PFSK-1 (cell line): ENCODE measurements around the gene ANKS3.

Experiments
- FOXP2 ChIP-seq: optimal IDR thresholded peaks from 2 replicates; pipeline ENCODE3; 2011; ENCODE audit warnings: borderline replicate concordance, control low read depth, inconsistent platforms; ENCODE audit not compliant: insufficient read depth; ENCODE audit errors: extremely low read length, extremely low read depth
- POLR2AphosphoS5 ChIP-seq: IDR thresholded peaks from 2 replicates; pipeline ENCODE4 v1.6.1; 2012; ENCODE audit warnings: low read depth, mild to moderate bottlenecking, control low read depth, low read length, moderate library complexity
- SIN3A ChIP-seq: IDR thresholded peaks from 2 replicates; pipeline ENCODE4 v1.6.1; 2012; ENCODE audit warnings: mild to moderate bottlenecking, low read length, moderate library complexity, borderline replicate concordance; ENCODE audit not compliant: insufficient read depth
- TF ChIP-seq, protein P1 (sequence below), 2 experiments: IDR thresholded peaks; 2 replicates each; pipeline versions ENCODE4 v1.6.1 to v1.8.0; 2011 to 2012; ENCODE audit warnings: low read depth in 2 of 2, low read length in 2 of 2, control low read depth in 1 of 2, inconsistent platforms in 1 of 2, mild to moderate bottlenecking in 1 of 2, moderate library complexity in 1 of 2; ENCODE audit not compliant: insufficient read depth in 1 of 2

DNA sequence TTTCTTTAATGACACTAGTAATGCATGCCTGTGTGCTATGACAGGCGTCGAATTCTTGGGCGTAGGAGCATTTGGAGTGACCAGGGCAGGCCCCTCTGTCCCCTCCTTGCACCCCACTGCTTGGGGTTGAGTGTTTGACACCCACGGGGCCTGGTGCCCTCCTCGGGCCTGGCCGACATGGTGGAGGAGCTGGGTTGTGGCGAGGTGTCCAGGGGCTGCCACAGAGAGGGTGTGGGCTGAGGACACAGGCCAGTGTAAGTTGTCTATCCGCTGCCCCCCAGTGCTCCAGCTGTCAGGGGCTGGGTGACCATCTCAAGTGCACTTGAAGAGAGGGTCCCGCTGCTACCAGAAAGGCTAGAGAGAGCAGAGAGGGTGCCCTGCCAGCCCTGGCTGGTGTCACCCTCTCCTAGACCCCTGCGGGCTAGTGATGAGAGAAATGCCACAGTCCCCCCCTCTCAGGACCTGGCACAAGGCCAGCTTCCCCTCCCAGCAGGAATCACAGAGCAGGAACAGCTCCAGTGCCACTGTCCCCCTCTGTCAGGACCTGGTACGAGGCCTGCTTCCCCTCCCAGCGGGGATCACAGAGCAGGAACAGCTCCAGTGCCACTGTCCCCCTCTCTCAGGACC, 79.0 kb downstream of the ANKS3 start:
- TF ChIP-seq, protein P1, sequence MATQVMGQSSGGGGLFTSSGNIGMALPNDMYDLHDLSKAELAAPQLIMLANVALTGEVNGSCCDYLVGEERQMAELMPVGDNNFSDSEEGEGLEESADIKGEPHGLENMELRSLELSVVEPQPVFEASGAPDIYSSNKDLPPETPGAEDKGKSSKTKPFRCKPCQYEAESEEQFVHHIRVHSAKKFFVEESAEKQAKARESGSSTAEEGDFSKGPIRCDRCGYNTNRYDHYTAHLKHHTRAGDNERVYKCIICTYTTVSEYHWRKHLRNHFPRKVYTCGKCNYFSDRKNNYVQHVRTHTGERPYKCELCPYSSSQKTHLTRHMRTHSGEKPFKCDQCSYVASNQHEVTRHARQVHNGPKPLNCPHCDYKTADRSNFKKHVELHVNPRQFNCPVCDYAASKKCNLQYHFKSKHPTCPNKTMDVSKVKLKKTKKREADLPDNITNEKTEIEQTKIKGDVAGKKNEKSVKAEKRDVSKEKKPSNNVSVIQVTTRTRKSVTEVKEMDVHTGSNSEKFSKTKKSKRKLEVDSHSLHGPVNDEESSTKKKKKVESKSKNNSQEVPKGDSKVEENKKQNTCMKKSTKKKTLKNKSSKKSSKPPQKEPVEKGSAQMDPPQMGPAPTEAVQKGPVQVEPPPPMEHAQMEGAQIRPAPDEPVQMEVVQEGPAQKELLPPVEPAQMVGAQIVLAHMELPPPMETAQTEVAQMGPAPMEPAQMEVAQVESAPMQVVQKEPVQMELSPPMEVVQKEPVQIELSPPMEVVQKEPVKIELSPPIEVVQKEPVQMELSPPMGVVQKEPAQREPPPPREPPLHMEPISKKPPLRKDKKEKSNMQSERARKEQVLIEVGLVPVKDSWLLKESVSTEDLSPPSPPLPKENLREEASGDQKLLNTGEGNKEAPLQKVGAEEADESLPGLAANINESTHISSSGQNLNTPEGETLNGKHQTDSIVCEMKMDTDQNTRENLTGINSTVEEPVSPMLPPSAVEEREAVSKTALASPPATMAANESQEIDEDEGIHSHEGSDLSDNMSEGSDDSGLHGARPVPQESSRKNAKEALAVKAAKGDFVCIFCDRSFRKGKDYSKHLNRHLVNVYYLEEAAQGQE (IDR thresholded peaks at IDR 0.05; ENCODE audit: insufficient read depth in 1 of 2, low read depth in 2 of 2, low read length in 2 of 2), result no peak
- TF ChIP-seq POLR2AphosphoS5, result no peak
- TF ChIP-seq FOXP2, result no peak
- TF ChIP-seq SIN3A, result no peak
